Measurements from ENCODE around the gene PLOD1.
A peak's percentile ranks its signal among the peaks of the same experiment; 100 is the strongest.

Gene PLOD1

GRCh38 chr1:11927866-11928592 is 6.5 kb upstream of the PLOD1 start:
- no peak overlapping the region for H3K14ac ChIP-seq (ENCODE audit: low read length)
- H3K27ac ChIP-seq (ENCODE audit: low read depth, low read length), result peak overlapping the region; percentile 7
- no peak overlapping the region for H2BK12ac ChIP-seq (ENCODE audit: low read length)
- peaks cover 4% of the 10 kb centered on the region for H3K79me2 ChIP-seq (ENCODE audit: control insufficient read depth, insufficient read depth, low read length, poor library complexity)
- H2AK5ac ChIP-seq (ENCODE audit: low read length), result no peak overlapping the region
- H2AFZ ChIP-seq (ENCODE audit: insufficient read depth, low read length, poor library complexity), result no peak overlapping the region
- no peaks in the 10 kb centered on the region for H3K9me3 ChIP-seq (ENCODE audit: insufficient read depth, low read depth, low read length)
- no peak overlapping the region for H2BK120ac ChIP-seq (ENCODE audit: insufficient read depth, low read length, poor library complexity)
- DNase-seq, result peak; percentile 73 to 88
- no peak overlapping the region for H4K12ac ChIP-seq (ENCODE audit: low read depth, low read length)
- no peak overlapping the region for H3K9ac ChIP-seq (ENCODE audit: low read length)
- H3K23ac ChIP-seq (ENCODE audit: low read length), result no peak overlapping the region
- peaks cover 17 to 25% of the 10 kb centered on the region in 2 experiments for H3K4me1 ChIP-seq (ENCODE audit: control insufficient read depth in 1 of 2, insufficient read depth in 2 of 2, low read length in 2 of 2)
- no peak overlapping the region for H3K4me2 ChIP-seq (ENCODE audit: low read length)
- peaks cover 6% of the 10 kb centered on the region for H3K79me1 ChIP-seq (ENCODE audit: low read length)
- H3K4me3 ChIP-seq (ENCODE audit: low read depth, low read length), result no peak overlapping the region
- no peak overlapping the region for H3K4ac ChIP-seq (ENCODE audit: low read depth, low read length)
- H4K8ac ChIP-seq (ENCODE audit: low read depth, low read length), result no peak overlapping the region
- H4K91ac ChIP-seq (ENCODE audit: low read depth, low read length), result peak overlapping the region; percentile 21
- H3K27me3 ChIP-seq (ENCODE audit: insufficient read depth, low read length), result no peaks in the 10 kb centered on the region
- no CpG with 5 or more reads among the region's 5 CpGs for WGBS (ENCODE audit: extremely low coverage, insufficient coverage, insufficient read length)
- no peak overlapping the region for H3K18ac ChIP-seq (ENCODE audit: low read length)
- peaks cover 7% of the 10 kb centered on the region in 2 experiments for H3K36me3 ChIP-seq (ENCODE audit: control insufficient read depth in 1 of 2, insufficient read depth in 2 of 2, low read length in 2 of 2)
- no peak overlapping the region for H2BK5ac ChIP-seq (ENCODE audit: low read depth, low read length, poor library complexity)

- Histone ChIP-seq H4K12ac (ENCODE audit: low read depth, low read length) (no peak overlapping the region), H3K36me3 (ENCODE audit: control insufficient read depth in 1 of 2, insufficient read depth in 2 of 2, low read length in 2 of 2) (no peaks in the 10 kb centered on the region), H3K79me2 (ENCODE audit: control insufficient read depth, insufficient read depth, low read length, poor library complexity) (peaks cover 9% of the 10 kb centered on the region), H3K18ac (ENCODE audit: low read length) (no peak overlapping the region), H3K27me3 (ENCODE audit: insufficient read depth, low read length) (no peaks in the 10 kb centered on the region), H2BK12ac (ENCODE audit: low read length) (peak overlapping the region; percentile 74), H2BK5ac (ENCODE audit: low read depth, low read length, poor library complexity) (no peak overlapping the region), H2AK5ac (ENCODE audit: low read length) (peak overlapping the region; percentile 47), H3K79me1 (ENCODE audit: low read length) (peaks cover 16% of the 10 kb centered on the region), H3K4me3 (ENCODE audit: low read depth, low read length) (no peak overlapping the region), H3K27ac (ENCODE audit: low read depth, low read length) (no peak overlapping the region), H3K9ac (ENCODE audit: low read length) (no peak overlapping the region), H4K8ac (ENCODE audit: low read depth, low read length) (no peak overlapping the region), H3K14ac (ENCODE audit: low read length) (no peak overlapping the region), H3K4me1 (ENCODE audit: control insufficient read depth in 1 of 2, insufficient read depth in 2 of 2, low read length in 2 of 2) (peaks cover 14 to 21% of the 10 kb centered on the region in 2 experiments), H3K4ac (ENCODE audit: low read depth, low read length) (no peak overlapping the region), H3K4me2 (ENCODE audit: low read length) (no peak overlapping the region), H4K91ac (ENCODE audit: low read depth, low read length) (peak overlapping the region; percentile 41), H2BK120ac (ENCODE audit: insufficient read depth, low read length, poor library complexity) (no peak overlapping the region), H3K23ac (ENCODE audit: low read length) (no peak overlapping the region), H3K9me3 (ENCODE audit: insufficient read depth, low read depth, low read length) (no peaks in the 10 kb centered on the region), H2AFZ (ENCODE audit: insufficient read depth, low read length, poor library complexity) (no peak overlapping the region)
- peak in 1 of 2 donors; percentile 30 for DNase-seq
- whole genome bisulfite sequencing (ENCODE audit: extremely low coverage, insufficient coverage, insufficient read length), result no CpG with 5 or more reads among the region's 5 CpGs
These were observed 4.7 kb upstream of the PLOD1 start for GRCh38 chr1:11929849-11930248.

- H3K4me2 ChIP-seq (ENCODE audit: low read length), result no peak overlapping the region
- H3K27me3 ChIP-seq (ENCODE audit: insufficient read depth, low read length), result no peaks in the 10 kb centered on the region
- H3K9me3 ChIP-seq (ENCODE audit: insufficient read depth, low read depth, low read length), result no peaks in the 10 kb centered on the region
- peaks cover 14 to 21% of the 10 kb centered on the region in 2 experiments for H3K4me1 ChIP-seq (ENCODE audit: control insufficient read depth in 1 of 2, insufficient read depth in 2 of 2, low read length in 2 of 2)
- peak overlapping the region; percentile 38 for H2BK5ac ChIP-seq (ENCODE audit: low read depth, low read length, poor library complexity)
- peaks cover 20% of the 10 kb centered on the region for H3K79me1 ChIP-seq (ENCODE audit: low read length)
- H3K4me3 ChIP-seq (ENCODE audit: low read depth, low read length), result no peak overlapping the region
- no peaks in the 10 kb centered on the region for H3K36me3 ChIP-seq (ENCODE audit: control insufficient read depth in 1 of 2, insufficient read depth in 2 of 2, low read length in 2 of 2)
- H4K12ac ChIP-seq (ENCODE audit: low read depth, low read length), result no peak overlapping the region
- no peak overlapping the region for H3K14ac ChIP-seq (ENCODE audit: low read length)
- peaks cover 10% of the 10 kb centered on the region for H3K79me2 ChIP-seq (ENCODE audit: control insufficient read depth, insufficient read depth, low read length, poor library complexity)
- H4K8ac ChIP-seq (ENCODE audit: low read depth, low read length), result no peak overlapping the region
- H4K91ac ChIP-seq (ENCODE audit: low read depth, low read length), result peak overlapping the region; percentile 41
- H2BK12ac ChIP-seq (ENCODE audit: low read length), result peak overlapping the region; percentile 15
- H2AFZ ChIP-seq (ENCODE audit: insufficient read depth, low read length, poor library complexity), result no peak overlapping the region
- peak overlapping the region; percentile 39 for H2AK5ac ChIP-seq (ENCODE audit: low read length)
- peak overlapping the region; percentile 30 for H3K27ac ChIP-seq (ENCODE audit: low read depth, low read length)
- H3K23ac ChIP-seq (ENCODE audit: low read length), result no peak overlapping the region
- no peak overlapping the region for H2BK120ac ChIP-seq (ENCODE audit: insufficient read depth, low read length, poor library complexity)
- H3K4ac ChIP-seq (ENCODE audit: low read depth, low read length), result no peak overlapping the region
- DNase-seq, result peak in 1 of 2 donors; percentile 53
- no peak overlapping the region for H3K9ac ChIP-seq (ENCODE audit: low read length)
- no CpG with 5 or more reads among the region's 7 CpGs for WGBS (ENCODE audit: extremely low coverage, insufficient coverage, insufficient read length)
- H3K18ac ChIP-seq (ENCODE audit: low read length), result no peak overlapping the region
These were observed 3.7 kb upstream of the PLOD1 start for GRCh38 chr1:11930571-11931445.

GRCh38 chr1:11931845-11932244 is 2.7 kb upstream of the PLOD1 start:
- no peak overlapping the region for H2AK5ac ChIP-seq (ENCODE audit: low read length)
- peaks cover 0 to 3% of the 10 kb centered on the region in 2 experiments for H3K36me3 ChIP-seq (ENCODE audit: control insufficient read depth in 1 of 2, insufficient read depth in 2 of 2, low read length in 2 of 2)
- no peak overlapping the region for H3K27ac ChIP-seq (ENCODE audit: low read depth, low read length)
- no peak overlapping the region for H3K18ac ChIP-seq (ENCODE audit: low read length)
- H3K14ac ChIP-seq (ENCODE audit: low read length), result no peak overlapping the region
- H4K91ac ChIP-seq (ENCODE audit: low read depth, low read length), result no peak overlapping the region
- H2BK12ac ChIP-seq (ENCODE audit: low read length), result no peak overlapping the region
- no CpG with 5 or more reads among the region's 10 CpGs for WGBS (ENCODE audit: extremely low coverage, insufficient coverage, insufficient read length)
- no peak overlapping the region for H3K4ac ChIP-seq (ENCODE audit: low read depth, low read length)
- no peak for DNase-seq
- H2AFZ ChIP-seq (ENCODE audit: insufficient read depth, low read length, poor library complexity), result no peak overlapping the region
- H3K79me1 ChIP-seq (ENCODE audit: low read length), result peaks cover 16% of the 10 kb centered on the region
- H4K8ac ChIP-seq (ENCODE audit: low read depth, low read length), result no peak overlapping the region
- peaks cover 14 to 17% of the 10 kb centered on the region in 2 experiments for H3K4me1 ChIP-seq (ENCODE audit: control insufficient read depth in 1 of 2, insufficient read depth in 2 of 2, low read length in 2 of 2)
- no peaks in the 10 kb centered on the region for H3K27me3 ChIP-seq (ENCODE audit: insufficient read depth, low read length)
- H3K4me3 ChIP-seq (ENCODE audit: low read depth, low read length), result no peak overlapping the region
- no peaks in the 10 kb centered on the region for H3K9me3 ChIP-seq (ENCODE audit: insufficient read depth, low read depth, low read length)
- no peak overlapping the region for H4K12ac ChIP-seq (ENCODE audit: low read depth, low read length)
- H2BK5ac ChIP-seq (ENCODE audit: low read depth, low read length, poor library complexity), result no peak overlapping the region
- H3K9ac ChIP-seq (ENCODE audit: low read length), result no peak overlapping the region
- H2BK120ac ChIP-seq (ENCODE audit: insufficient read depth, low read length, poor library complexity), result no peak overlapping the region
- no peak overlapping the region for H3K4me2 ChIP-seq (ENCODE audit: low read length)
- no peak overlapping the region for H3K23ac ChIP-seq (ENCODE audit: low read length)
- H3K79me2 ChIP-seq (ENCODE audit: control insufficient read depth, insufficient read depth, low read length, poor library complexity), result peaks cover 10% of the 10 kb centered on the region
